ENCODE measurements around the gene TMCC2.

DNA sequence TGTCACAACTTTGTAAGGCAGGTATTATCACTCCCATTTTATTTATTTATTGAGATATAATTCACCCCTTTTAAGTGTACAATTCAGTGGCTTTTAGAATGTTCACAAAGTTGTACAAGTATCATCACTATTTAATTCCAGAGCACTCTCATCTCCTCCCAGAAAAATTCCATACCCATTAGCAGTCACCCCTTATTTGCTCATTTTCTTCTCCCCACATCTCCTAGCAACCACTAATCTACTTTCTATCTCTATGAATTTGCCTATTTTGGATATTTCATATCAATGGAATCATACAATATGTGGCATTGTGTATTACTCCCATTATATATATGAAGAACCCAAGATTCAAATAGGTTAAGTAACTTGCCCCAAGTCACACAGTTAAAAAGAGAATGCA lies 23.2 kb upstream of the TMCC2 start:
- TF ChIP-seq, protein P1, sequence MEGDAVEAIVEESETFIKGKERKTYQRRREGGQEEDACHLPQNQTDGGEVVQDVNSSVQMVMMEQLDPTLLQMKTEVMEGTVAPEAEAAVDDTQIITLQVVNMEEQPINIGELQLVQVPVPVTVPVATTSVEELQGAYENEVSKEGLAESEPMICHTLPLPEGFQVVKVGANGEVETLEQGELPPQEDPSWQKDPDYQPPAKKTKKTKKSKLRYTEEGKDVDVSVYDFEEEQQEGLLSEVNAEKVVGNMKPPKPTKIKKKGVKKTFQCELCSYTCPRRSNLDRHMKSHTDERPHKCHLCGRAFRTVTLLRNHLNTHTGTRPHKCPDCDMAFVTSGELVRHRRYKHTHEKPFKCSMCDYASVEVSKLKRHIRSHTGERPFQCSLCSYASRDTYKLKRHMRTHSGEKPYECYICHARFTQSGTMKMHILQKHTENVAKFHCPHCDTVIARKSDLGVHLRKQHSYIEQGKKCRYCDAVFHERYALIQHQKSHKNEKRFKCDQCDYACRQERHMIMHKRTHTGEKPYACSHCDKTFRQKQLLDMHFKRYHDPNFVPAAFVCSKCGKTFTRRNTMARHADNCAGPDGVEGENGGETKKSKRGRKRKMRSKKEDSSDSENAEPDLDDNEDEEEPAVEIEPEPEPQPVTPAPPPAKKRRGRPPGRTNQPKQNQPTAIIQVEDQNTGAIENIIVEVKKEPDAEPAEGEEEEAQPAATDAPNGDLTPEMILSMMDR (IDR thresholded peaks at IDR 0.05): no peak
- TF ChIP-seq POLR2A (IDR thresholded peaks at IDR 0.05): no peak

Data from uterus (tissue), 2 donors.